Ectodermal cell (in vitro differentiated cells): ENCODE data around the gene HRC.
A peak's percentile ranks its signal among the peaks of the same experiment; 100 is the strongest.

Experiments
- H3K27ac ChIP-seq: 2 replicates; pipeline ENCODE4 v1.7.0; 2013; ENCODE audit warnings: mild to moderate bottlenecking, low read depth, low read length; ENCODE audit not compliant: insufficient read depth, poor library complexity, severe bottlenecking
- H3K27me3 ChIP-seq: 2 replicates; pipeline ENCODE4 v1.7.0; 2013; ENCODE audit warnings: mild to moderate bottlenecking, low read length; ENCODE audit not compliant: insufficient read depth, control insufficient read depth, poor library complexity, severe bottlenecking
- H3K36me3 ChIP-seq: one replicate; pipeline ENCODE4 v1.7.0; 2013; ENCODE audit warnings: low read length; ENCODE audit not compliant: control insufficient read depth, insufficient read depth
- H3K4me1 ChIP-seq: one replicate; pipeline ENCODE4 v1.7.0; 2013; ENCODE audit warnings: low read length; ENCODE audit not compliant: control insufficient read depth, insufficient read depth
- H3K4me3 ChIP-seq: 2 replicates; pipeline ENCODE4 v1.7.0; 2013; ENCODE audit warnings: low read depth, low read length, control low read depth; ENCODE audit not compliant: insufficient read depth
- H3K9me3 ChIP-seq: 2 replicates; pipeline ENCODE4 v1.7.0; 2013; ENCODE audit warnings: mild to moderate bottlenecking, low read length, moderate library complexity; ENCODE audit not compliant: control insufficient read depth
- WGBS, 2 experiments: methylation state at CpG; one replicate each; pipeline ENCODE4 v1.1.7; 2013; ENCODE audit warnings: missing lambda C conversion rate in 2 of 2; 5-methylcytosine and 5-hydroxymethylcytosine counted together

The HRC gene

DNA sequence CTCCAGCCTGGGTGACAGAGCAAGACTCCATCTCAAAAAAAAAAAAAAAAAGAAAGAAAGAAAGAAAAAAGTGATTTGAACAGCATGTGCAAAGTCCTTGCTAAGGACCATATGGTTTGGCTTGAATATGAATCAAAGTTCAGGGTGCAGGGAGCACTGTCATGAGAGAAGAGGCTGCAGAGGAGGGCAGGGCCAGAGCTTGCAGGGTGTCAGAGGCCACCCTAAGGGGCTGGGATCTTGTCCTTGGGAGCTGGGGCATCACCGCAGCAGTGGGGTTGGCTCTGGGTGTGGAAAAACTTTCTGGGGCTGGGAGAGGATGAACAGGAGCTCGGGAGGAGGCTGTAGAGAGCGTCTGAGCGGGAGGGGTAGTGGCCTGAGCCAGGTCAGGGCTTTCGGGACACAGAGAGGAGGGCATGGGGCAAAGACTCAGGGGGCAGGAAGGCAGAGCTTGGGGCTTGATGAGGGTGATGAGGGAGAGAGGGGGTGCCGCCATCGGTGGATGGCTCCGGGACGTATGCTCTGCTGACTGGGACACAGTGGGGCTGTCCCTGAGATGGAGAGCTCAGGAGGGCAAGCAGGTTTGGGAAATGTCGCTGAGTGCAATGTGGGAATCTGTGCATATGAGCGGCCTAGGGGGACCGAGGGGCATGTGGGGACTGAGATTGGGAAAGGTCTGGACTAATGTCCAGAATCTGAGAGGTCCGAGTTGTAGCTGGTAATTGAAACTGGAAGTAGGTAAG lies 5.4 kb upstream of the HRC start:
- Histone ChIP-seq H3K27ac (no peak overlapping the region), H3K4me1 (peaks cover 9% of the 10 kb centered on the region), H3K27me3 (peaks cover 18% of the 10 kb centered on the region), H3K9me3 (no peaks in the 10 kb centered on the region), H3K4me3 (no peak overlapping the region), H3K36me3 (no peaks in the 10 kb centered on the region)
- WGBS, 2 experiments, result 93 to 94% methylated on average over 13 of the region's 13 CpGs

GRCh38 chr19:49157445-49158224 lies 2.4 kb upstream of the HRC start, which contains the start of gene TRPM4:
Gene TRPM4, plus strand, starts transcription at chr19:49157792. Its CDS starts 75 bp downstream, at chr19:49157867.
- 1% methylated on average over 41 of the region's 41 CpGs for WGBS, 2 experiments
- Histone ChIP-seq H3K27me3 (peaks cover 29% of the 10 kb centered on the region), H3K27ac (no peak within 1 kb of the TSS), H3K4me1 (peaks cover 9% of the 10 kb centered on the region), H3K36me3 (no peaks in the 10 kb centered on the region), H3K9me3 (no peaks in the 10 kb centered on the region), H3K4me3 (peak within 1 kb of the TSS; percentile 68)

- H3K27me3 ChIP-seq, result peaks cover 45% of the 10 kb centered on the region
- H3K27ac ChIP-seq, result no peak overlapping the region
- peaks cover 9% of the 10 kb centered on the region for H3K4me1 ChIP-seq
- no peak overlapping the region for H3K4me3 ChIP-seq
- H3K36me3 ChIP-seq, result no peaks in the 10 kb centered on the region
- no peaks in the 10 kb centered on the region for H3K9me3 ChIP-seq
- WGBS, 2 experiments, result 23 to 28% methylated on average over 4 of the region's 4 CpGs
These were observed 687 bp upstream of the HRC start for GRCh38 chr19:49155820-49156346.

DNA sequence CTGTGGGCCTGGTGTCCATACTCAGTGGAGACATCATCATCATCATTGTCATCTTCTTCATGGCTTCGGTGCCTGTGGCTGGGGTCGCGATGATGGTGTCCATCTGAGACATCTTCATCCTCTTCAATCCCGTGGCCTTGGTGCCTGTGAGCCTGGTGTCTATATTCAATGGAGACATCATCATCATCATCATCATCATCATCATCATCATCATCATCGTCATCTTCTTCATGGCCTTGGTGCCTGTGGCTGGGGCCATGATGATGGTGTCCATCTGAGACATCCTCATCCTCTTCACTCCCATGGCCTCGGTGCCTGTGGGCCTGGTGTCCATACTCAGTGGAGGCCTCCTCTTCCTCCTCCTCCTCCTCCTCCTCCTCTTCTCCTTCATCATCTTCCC lies 917 bp downstream of the HRC start:
- H3K4me3 ChIP-seq, result no peak overlapping the region
- H3K36me3 ChIP-seq, result no peaks in the 10 kb centered on the region
- 90 to 93% methylated on average over 6 of the region's 6 CpGs for WGBS, 2 experiments
- H3K27me3 ChIP-seq, result peaks cover 49% of the 10 kb centered on the region
- H3K9me3 ChIP-seq, result no peaks in the 10 kb centered on the region
- H3K4me1 ChIP-seq, result peaks cover 12% of the 10 kb centered on the region
- no peak overlapping the region for H3K27ac ChIP-seq

DNA sequence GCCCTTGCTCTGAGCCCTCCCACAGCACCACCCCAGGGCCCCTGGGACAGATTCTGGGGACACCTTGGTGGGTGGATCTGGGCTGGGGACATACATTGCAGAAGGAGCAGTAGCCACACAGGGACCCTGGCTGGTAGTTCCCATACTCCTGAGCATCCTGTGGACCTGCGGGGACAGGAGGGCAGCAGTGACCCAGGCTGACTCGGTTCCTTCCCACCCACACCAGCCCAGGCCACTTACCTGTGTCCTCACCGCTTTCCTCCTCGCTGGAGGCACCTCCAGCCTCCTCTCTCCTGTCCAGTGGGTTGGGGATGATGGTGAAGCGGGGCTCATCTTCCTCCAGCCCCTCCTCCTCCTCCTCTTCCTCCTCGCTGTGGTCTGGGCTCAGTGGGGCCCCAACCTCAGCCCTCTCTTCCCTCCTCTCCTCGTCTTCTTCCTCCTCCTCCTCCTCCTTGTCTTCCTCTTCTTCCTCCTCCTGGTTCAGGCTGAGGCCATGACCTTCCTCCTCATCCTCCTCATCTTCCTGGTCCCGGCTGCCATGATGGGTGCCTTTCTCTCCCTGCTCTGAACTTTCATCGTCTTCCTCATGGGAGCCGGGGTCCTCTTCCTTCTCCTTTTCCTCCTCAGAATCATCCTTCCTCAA lies 1.9 kb downstream of the HRC start:
- 90 to 91% methylated on average over 10 of the region's 10 CpGs for WGBS, 2 experiments
- Histone ChIP-seq H3K4me3 (no peak overlapping the region), H3K9me3 (no peaks in the 10 kb centered on the region)

DNA sequence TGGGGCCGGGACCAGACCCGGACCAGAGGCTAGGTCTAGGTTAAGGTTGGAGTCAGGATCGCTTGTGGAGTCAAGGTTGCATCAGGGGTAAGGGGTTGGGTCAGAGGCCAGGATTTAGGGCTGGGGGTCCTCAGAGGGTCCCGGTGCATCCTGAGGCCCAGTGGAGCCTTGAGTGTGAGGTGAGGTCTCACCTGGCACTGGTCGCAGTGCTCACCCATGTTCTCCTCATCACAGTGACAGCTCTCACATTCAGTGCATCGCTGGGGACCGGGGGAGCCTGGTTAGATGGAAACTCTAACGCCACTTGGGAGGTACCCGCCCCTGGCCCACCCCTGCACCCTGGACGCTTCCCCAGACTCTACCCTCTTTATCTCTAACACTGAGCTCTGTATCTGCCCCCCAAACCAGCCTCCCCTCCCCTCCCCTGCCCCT lies 3.1 kb downstream of the HRC start:
- H3K27ac ChIP-seq, result no peak overlapping the region
- H3K27me3 ChIP-seq, result peaks cover 36% of the 10 kb centered on the region
- no peaks in the 10 kb centered on the region for H3K36me3 ChIP-seq
- no peaks in the 10 kb centered on the region for H3K9me3 ChIP-seq
- no peak overlapping the region for H3K4me3 ChIP-seq
- WGBS, 2 experiments, result 50 to 56% methylated on average over 10 of the region's 10 CpGs
- H3K4me1 ChIP-seq, result peaks cover 19% of the 10 kb centered on the region

More for the DNA sequence above, 1.9 kb downstream of the HRC start:
- Histone ChIP-seq H3K27me3 (peaks cover 44% of the 10 kb centered on the region), H3K36me3 (no peaks in the 10 kb centered on the region), H3K27ac (no peak overlapping the region), H3K4me1 (peaks cover 14% of the 10 kb centered on the region)

GRCh38 chr19:49151267-49152118 lies 3.7 kb downstream of the HRC start:
- H3K36me3 ChIP-seq, result no peaks in the 10 kb centered on the region
- 12 to 14% methylated on average over 45 of the region's 45 CpGs for WGBS, 2 experiments
- H3K4me3 ChIP-seq, result no peak overlapping the region
- peaks cover 31% of the 10 kb centered on the region for H3K27me3 ChIP-seq
- H3K4me1 ChIP-seq, result peaks cover 19% of the 10 kb centered on the region
- no peak overlapping the region for H3K27ac ChIP-seq
- no peaks in the 10 kb centered on the region for H3K9me3 ChIP-seq

DNA sequence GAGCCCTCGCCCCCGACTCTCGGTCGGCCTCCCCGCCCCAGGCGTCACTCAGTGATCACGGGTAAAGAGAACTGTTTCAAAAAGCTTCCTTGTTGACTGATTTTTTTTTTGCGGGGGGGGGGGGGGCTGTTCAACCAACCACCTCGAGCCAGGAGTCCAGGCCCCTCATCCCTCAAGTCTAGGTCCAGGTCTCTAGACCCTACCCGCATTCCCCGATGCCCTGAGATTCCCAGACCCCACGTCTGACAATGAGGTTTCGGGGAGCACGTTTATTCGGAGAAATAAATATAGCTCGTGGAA lies 4.3 kb downstream of the HRC start:
- Histone ChIP-seq H3K4me1 (peaks cover 14% of the 10 kb centered on the region), H3K4me3 (peak overlapping the region; percentile 80), H3K9me3 (no peaks in the 10 kb centered on the region), H3K36me3 (no peaks in the 10 kb centered on the region), H3K27me3 (peaks cover 31% of the 10 kb centered on the region), H3K27ac (no peak overlapping the region)
- WGBS, 2 experiments, result 16 to 17% methylated on average over 16 of the region's 16 CpGs

DNA sequence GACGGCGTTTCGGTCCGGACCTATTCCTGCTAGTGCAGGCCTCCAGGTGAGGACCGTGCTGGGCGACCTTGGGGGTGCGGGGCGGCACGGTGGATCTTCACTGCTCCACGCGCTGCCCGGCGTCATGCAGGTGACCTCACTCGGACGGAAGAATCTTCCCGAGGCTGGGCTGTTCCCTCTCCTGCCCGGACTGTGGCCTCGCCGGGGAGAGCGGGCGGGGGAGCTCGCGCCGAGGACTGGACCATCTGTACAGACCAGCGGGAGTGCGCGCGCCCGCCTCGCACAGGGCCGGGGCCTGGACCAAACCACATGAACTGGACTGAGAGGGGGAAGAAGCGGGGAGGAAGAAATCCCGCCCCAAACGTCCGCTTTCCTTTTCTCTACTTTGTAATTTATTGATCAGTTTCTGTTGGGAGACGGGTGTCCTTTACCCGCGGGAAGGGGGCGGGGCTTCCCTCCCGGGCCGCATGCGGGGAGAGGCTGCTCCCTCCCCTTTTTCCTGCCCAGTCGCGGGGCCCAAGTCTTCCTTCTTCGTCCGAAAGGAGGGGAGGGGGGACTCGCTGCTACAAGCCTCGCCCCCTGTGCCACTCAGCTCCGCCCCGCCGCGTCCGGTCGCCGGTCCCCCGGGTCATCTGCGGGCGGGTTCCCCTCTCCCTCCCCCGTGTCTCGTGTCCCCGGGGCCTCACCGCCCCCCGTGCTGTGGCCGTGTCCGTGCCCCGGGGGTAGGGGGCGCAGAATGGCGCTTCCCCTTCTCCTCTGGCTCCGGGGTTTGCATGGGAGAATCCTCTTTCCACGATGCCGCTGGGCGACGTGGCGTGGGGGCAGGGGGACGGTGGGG lies 4.9 kb downstream of the HRC start:
- Histone ChIP-seq H3K27me3 (peaks cover 31% of the 10 kb centered on the region), H3K4me1 (peaks cover 10% of the 10 kb centered on the region), H3K4me3 (peak overlapping the region; percentile 80), H3K36me3 (no peaks in the 10 kb centered on the region), H3K9me3 (no peaks in the 10 kb centered on the region), H3K27ac (peak overlapping the region; percentile 85)
- 0 to 1% methylated on average over 75 of the region's 75 CpGs for WGBS, 2 experiments
